Measurements from ENCODE around the gene CEP76.

DNA sequence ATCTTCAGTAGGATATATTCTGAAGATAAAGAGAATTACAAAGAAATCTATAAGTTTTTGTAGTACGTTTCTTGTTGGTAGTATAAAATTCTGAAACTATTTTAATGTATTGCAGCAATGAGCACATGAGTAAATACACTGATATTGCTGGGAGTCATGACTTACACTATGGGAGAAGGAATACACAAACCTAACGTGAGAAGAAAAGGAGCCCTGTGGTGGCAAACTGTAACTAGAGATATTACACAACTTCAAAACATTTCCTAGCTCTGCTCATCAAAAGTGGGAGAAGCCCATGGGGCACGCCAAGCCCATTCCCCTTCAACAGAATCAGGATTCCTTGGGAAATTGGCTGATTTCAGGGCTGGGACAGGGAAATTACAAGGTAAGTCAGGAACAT lies 65.1 kb downstream of the CEP76 start:
- TF ChIP-seq, protein P1, sequence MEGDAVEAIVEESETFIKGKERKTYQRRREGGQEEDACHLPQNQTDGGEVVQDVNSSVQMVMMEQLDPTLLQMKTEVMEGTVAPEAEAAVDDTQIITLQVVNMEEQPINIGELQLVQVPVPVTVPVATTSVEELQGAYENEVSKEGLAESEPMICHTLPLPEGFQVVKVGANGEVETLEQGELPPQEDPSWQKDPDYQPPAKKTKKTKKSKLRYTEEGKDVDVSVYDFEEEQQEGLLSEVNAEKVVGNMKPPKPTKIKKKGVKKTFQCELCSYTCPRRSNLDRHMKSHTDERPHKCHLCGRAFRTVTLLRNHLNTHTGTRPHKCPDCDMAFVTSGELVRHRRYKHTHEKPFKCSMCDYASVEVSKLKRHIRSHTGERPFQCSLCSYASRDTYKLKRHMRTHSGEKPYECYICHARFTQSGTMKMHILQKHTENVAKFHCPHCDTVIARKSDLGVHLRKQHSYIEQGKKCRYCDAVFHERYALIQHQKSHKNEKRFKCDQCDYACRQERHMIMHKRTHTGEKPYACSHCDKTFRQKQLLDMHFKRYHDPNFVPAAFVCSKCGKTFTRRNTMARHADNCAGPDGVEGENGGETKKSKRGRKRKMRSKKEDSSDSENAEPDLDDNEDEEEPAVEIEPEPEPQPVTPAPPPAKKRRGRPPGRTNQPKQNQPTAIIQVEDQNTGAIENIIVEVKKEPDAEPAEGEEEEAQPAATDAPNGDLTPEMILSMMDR (IDR thresholded peaks at IDR 0.05): no peak
- no peak for TF ChIP-seq POLR2AphosphoS5 (IDR thresholded peaks at IDR 0.05; ENCODE audit: low read depth, low read length)
